Right lobe of liver (tissue), 6 donors: ENCODE results near the gene CHMP6. TPM values are rescaled to one million over a fixed set of nuclear protein-coding genes. Genes with fewer than 3 reads are reported as not detected.

Experiments used
- ATAC-seq, 4 donors: fragments of 200-7000 bp; cut with Tn5 transposase; one replicate each; pipeline ENCODE4 v1.9.1; 2020; ENCODE audit warnings: mild to moderate bottlenecking in 4 of 4, moderate library complexity in 4 of 4
- DNase-seq, 3 donors: peaks; one replicate each; pipeline ENCODE4 v3.0.0-alpha.2; 2020
- H3K27ac ChIP-seq, 3 donors: fragments of 200-600 bp; one replicate each; pipeline ENCODE4 v1.8.0; 2022
- H3K27me3 ChIP-seq, 2 donors: fragments of 200-600 bp; one replicate each; pipeline ENCODE4 v1.8.0; 2022
- H3K36me3 ChIP-seq, 4 donors: fragments of 200-600 bp; sonication (generic) in 1 of 4; one replicate each; pipeline versions ENCODE4 v1.5.1 to v1.8.0; 2017 to 2022; ENCODE audit warnings: control low read depth in 1 of 4
- H3K4me1 ChIP-seq, 4 donors: fragments of 200-600 bp; sonication (generic) in 1 of 4; one replicate each; pipeline versions ENCODE4 v1.5.1 to v1.8.0; 2017 to 2022; ENCODE audit warnings: control low read depth in 1 of 4
- H3K4me3 ChIP-seq, 3 donors: fragments of 200-600 bp; one replicate each; pipeline ENCODE4 v1.8.0; 2022
- H3K9me3 ChIP-seq, 4 donors: fragments of 200-600 bp; sonication (generic) in 1 of 4; one replicate each; pipeline versions ENCODE4 v1.5.1 to v1.8.0; 2017 to 2022; ENCODE audit warnings: control low read depth in 1 of 4
- CTCF ChIP-seq, 4 donors: fragments of 200-600 bp in 3 of 4; fragments of 450-650 bp in 1 of 4; IDR thresholded peaks; one replicate each; pipeline versions ENCODE4 v1.5.1 to v1.8.0; 2016 to 2022; ENCODE audit warnings: antibody characterized with exemption in 4 of 4, mild to moderate bottlenecking in 2 of 4
- POLR2A ChIP-seq: fragments of 450-650 bp; IDR thresholded peaks from one replicate; pipeline ENCODE4 v1.6.1; 2017; ENCODE audit warnings: antibody characterized with exemption, mild to moderate bottlenecking
- WGBS: methylation state at CpG from one replicate; pipeline ENCODE4 v1.1.6; 2018; ENCODE audit warnings: low coverage, low lambda C conversion rate; ENCODE audit not compliant: insufficient coverage; ENCODE audit errors: missing lambda C conversion rate; 5-methylcytosine and 5-hydroxymethylcytosine counted together
- intact Hi-C, 2 donors: fragments of 100-400 bp; cut with DNase I; formaldehyde crosslinking; loops; one replicate each; pipeline versions ENCODE4 v1.11.2 to v1.14.1; 2022
- total RNA-seq, 6 experiments: library from RNA; depleted of rRNA in 2 of 6; stranded (reverse); fragments of >200 nt in 2 of 6; fragmentation: NEBNext Ultra II Directional in 3 of 6; extraction: Animal tissue kit (Norgen Biotek cat#: 25700) in 3 of 6; gene quantifications; one replicate each; pipeline versions ENCODE4 v1.1.0 to v1.2.4, GENCODE V29; 2016 to 2023
- donor health status: DM: no; HTN: yes; CAD: no.
- donor health status: DM: no; HTN: no; CAD: no.
- donor health status: DM: no; HTN: no; CAD: no.
- donor health status: DM: no; HTN: yes; CAD: no.
- donor health status: DM: no; HTN: yes; CAD: no.

The CHMP6 gene
- total RNA-seq, 6 experiments from 2014 or later = 13.4 to 27.8 (median 15.6) TPM

GRCh38 chr17:80948976-80949450, 42.6 kb upstream of the CHMP6 start:
- Histone ChIP-seq H3K4me3 (no peak overlapping the region), H3K4me1 (no peaks in the 10 kb centered on the region), H3K9me3 (no peaks in the 10 kb centered on the region), H3K36me3 (peaks cover 0 to 8% (median under 1%) of the 10 kb centered on the region in 4 donors), H3K27ac (no peak overlapping the region), H3K27me3 (no peaks in the 10 kb centered on the region)
- ATAC-seq (no peak), DNase-seq (peak in 1 of 3 donors; percentile 50)
- intact Hi-C loops = no loop called here
- TF ChIP-seq POLR2A (no peak), CTCF (IDR thresholded peaks at IDR 0.05) (no peak)
- WGBS = no CpG with 5 or more reads among the region's 16 CpGs

- no peaks in the 10 kb centered on the region for H3K9me3 ChIP-seq
- H3K4me3 ChIP-seq = no peak overlapping the region
- H3K36me3 ChIP-seq = peaks cover 0 to 8% (median under 1%) of the 10 kb centered on the region in 4 donors
- 83% methylated on average over 8 of the region's 44 CpGs for WGBS
- H3K4me1 ChIP-seq = no peaks in the 10 kb centered on the region
- DNase-seq (peak in 2 of 3 donors; percentile 40 to 49), ATAC-seq (no peak)
- no peak overlapping the region for H3K27ac ChIP-seq
- intact Hi-C loops = no loop called here
- TF ChIP-seq POLR2A (no peak), CTCF (IDR thresholded peaks at IDR 0.05) (no peak)
- no peaks in the 10 kb centered on the region for H3K27me3 ChIP-seq
Measured at GRCh38 chr17:80949451-80950421, 41.9 kb upstream of the CHMP6 start.

GRCh38 chr17:80950466-80951120, 41.0 kb upstream of the CHMP6 start:
- no peak overlapping the region for H3K27ac ChIP-seq
- H3K36me3 ChIP-seq = peaks cover 0 to 8% (median under 1%) of the 10 kb centered on the region in 4 donors
- H3K27me3 ChIP-seq = no peaks in the 10 kb centered on the region
- H3K4me3 ChIP-seq = no peak overlapping the region
- no peaks in the 10 kb centered on the region for H3K4me1 ChIP-seq
- TF ChIP-seq POLR2A (no peak), CTCF (IDR thresholded peaks at IDR 0.05) (no peak)
- H3K9me3 ChIP-seq = no peaks in the 10 kb centered on the region
- ATAC-seq (no peak), DNase-seq (no peak)
- 83% methylated on average over 7 of the region's 17 CpGs for WGBS
- intact Hi-C loops = no loop called here

GRCh38 chr17:80951121-80952090, 40.2 kb upstream of the CHMP6 start:
- 92% methylated on average over 12 of the region's 38 CpGs for WGBS
- peak in 1 of 3 donors; percentile 43 for DNase-seq

More at GRCh38 chr17:80951121-80952090, 40.2 kb upstream of the CHMP6 start:
- no peak for TF ChIP-seq CTCF (IDR thresholded peaks at IDR 0.05)
- no peak for TF ChIP-seq POLR2A
- Histone ChIP-seq H3K4me1 (no peaks in the 10 kb centered on the region), H3K9me3 (no peaks in the 10 kb centered on the region), H3K27ac (no peak overlapping the region), H3K4me3 (no peak overlapping the region), H3K27me3 (no peaks in the 10 kb centered on the region), H3K36me3 (peaks cover 0 to 8% (median under 1%) of the 10 kb centered on the region in 4 donors)
- ATAC-seq = peak in 2 of 4 donors; percentile 6 to 7
- intact Hi-C loops = no loop called here
